ENCODE results near the gene WASL. TPM values are rescaled to one million over a fixed set of nuclear protein-coding genes. Genes with fewer than 3 reads are reported as not detected.

WASL gene
- polyA plus RNA-seq, 2 of the 4 experiments (the other 2 are of a cell fraction) = 18.5 to 21.0 TPM

DNA sequence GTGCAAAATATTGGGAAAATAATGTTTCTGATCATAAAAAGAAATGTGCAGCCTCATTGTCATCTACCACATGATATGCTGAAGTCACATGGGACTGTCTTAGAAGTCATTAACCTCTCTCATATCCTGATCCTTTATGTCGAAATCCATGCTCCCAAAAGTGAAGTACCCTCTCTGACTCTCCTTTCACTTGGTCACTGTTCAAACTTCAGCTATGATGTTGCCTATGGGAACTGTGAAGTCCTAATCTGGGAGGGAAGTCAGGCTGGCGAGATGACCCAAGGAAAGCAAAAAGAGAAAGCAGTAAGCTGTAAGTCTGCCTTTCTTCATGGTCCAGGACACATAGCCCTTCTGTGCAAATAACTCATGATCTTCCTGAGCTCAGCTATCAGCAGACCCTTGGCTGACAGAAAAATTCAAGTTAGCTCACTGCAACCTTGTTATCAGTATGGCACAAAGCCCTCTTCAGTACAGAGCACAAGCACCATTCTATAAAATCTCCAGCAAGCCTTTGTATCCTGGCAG lies 29.5 kb downstream of the WASL start:
- Histone ChIP-seq H3K9me3 (no peaks in the 10 kb centered on the region), H3K4me3 (no peak overlapping the region), H3K27ac (peak overlapping the region in 1 of 2 experiments; percentile 1; a peak in 1 of 6 replicates), H3K4me2 (no peak overlapping the region), H3K4me1 (peaks cover 62% of the 10 kb centered on the region)
- DNase-seq (ENCODE audit: low read depth in 1 of 2, low spot score in 1 of 2) (no peak), FAIRE-seq (no peak), ATAC-seq (no peak; a peak in 3 of 6 replicates)
- WGBS (ENCODE audit: missing lambda C conversion rate) = 83% methylated on average over 2 of the region's 2 CpGs
- TF ChIP-seq, protein P1, sequence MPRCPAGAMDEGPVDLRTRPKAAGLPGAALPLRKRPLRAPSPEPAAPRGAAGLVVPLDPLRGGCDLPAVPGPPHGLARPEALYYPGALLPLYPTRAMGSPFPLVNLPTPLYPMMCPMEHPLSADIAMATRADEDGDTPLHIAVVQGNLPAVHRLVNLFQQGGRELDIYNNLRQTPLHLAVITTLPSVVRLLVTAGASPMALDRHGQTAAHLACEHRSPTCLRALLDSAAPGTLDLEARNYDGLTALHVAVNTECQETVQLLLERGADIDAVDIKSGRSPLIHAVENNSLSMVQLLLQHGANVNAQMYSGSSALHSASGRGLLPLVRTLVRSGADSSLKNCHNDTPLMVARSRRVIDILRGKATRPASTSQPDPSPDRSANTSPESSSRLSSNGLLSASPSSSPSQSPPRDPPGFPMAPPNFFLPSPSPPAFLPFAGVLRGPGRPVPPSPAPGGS (IDR thresholded peaks at IDR 0.05) = no peak
- TF ChIP-seq POLR2A (IDR thresholded peaks at IDR 0.05; ENCODE audit: low read length) (no peak), SREBF2 (IDR thresholded peaks at IDR 0.05) (no peak), TP53 (CRISPR knock-in tag; IDR thresholded peaks at IDR 0.05) (no peak), RFX5 (IDR thresholded peaks at IDR 0.05) (no peak), RARB (CRISPR knock-in tag; IDR thresholded peaks at IDR 0.05) (no peak), HOXB13 (CRISPR knock-in tag; IDR thresholded peaks at IDR 0.05; ENCODE audit: low read depth) (no peak), RAD21 (conservative IDR thresholded peaks at IDR 0.05 in 1 of 2, IDR thresholded peaks at IDR 0.05 in 1 of 2) (no peak), JUNB (IDR thresholded peaks at IDR 0.05) (no peak), RCOR1 (IDR thresholded peaks at IDR 0.05; ENCODE audit: low read depth, low read length) (no peak), FOSB (CRISPR knock-in tag; IDR thresholded peaks at IDR 0.05) (no peak), ZC3H11A (IDR thresholded peaks at IDR 0.05) (no peak), EP300 (IDR thresholded peaks at IDR 0.05) (no peak), CHD4 (IDR thresholded peaks at IDR 0.05; ENCODE audit: borderline replicate concordance) (no peak), KDM1A (IDR thresholded peaks at IDR 0.05; ENCODE audit: low read depth) (no peak)
- TF ChIP-seq, protein P2, sequence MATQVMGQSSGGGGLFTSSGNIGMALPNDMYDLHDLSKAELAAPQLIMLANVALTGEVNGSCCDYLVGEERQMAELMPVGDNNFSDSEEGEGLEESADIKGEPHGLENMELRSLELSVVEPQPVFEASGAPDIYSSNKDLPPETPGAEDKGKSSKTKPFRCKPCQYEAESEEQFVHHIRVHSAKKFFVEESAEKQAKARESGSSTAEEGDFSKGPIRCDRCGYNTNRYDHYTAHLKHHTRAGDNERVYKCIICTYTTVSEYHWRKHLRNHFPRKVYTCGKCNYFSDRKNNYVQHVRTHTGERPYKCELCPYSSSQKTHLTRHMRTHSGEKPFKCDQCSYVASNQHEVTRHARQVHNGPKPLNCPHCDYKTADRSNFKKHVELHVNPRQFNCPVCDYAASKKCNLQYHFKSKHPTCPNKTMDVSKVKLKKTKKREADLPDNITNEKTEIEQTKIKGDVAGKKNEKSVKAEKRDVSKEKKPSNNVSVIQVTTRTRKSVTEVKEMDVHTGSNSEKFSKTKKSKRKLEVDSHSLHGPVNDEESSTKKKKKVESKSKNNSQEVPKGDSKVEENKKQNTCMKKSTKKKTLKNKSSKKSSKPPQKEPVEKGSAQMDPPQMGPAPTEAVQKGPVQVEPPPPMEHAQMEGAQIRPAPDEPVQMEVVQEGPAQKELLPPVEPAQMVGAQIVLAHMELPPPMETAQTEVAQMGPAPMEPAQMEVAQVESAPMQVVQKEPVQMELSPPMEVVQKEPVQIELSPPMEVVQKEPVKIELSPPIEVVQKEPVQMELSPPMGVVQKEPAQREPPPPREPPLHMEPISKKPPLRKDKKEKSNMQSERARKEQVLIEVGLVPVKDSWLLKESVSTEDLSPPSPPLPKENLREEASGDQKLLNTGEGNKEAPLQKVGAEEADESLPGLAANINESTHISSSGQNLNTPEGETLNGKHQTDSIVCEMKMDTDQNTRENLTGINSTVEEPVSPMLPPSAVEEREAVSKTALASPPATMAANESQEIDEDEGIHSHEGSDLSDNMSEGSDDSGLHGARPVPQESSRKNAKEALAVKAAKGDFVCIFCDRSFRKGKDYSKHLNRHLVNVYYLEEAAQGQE (IDR thresholded peaks at IDR 0.05) = no peak
- TF ChIP-seq, protein P3, sequence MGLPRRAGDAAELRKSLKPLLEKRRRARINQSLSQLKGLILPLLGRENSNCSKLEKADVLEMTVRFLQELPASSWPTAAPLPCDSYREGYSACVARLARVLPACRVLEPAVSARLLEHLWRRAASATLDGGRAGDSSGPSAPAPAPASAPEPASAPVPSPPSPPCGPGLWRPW (IDR thresholded peaks at IDR 0.05) = no peak
- TF ChIP-seq, protein P4, sequence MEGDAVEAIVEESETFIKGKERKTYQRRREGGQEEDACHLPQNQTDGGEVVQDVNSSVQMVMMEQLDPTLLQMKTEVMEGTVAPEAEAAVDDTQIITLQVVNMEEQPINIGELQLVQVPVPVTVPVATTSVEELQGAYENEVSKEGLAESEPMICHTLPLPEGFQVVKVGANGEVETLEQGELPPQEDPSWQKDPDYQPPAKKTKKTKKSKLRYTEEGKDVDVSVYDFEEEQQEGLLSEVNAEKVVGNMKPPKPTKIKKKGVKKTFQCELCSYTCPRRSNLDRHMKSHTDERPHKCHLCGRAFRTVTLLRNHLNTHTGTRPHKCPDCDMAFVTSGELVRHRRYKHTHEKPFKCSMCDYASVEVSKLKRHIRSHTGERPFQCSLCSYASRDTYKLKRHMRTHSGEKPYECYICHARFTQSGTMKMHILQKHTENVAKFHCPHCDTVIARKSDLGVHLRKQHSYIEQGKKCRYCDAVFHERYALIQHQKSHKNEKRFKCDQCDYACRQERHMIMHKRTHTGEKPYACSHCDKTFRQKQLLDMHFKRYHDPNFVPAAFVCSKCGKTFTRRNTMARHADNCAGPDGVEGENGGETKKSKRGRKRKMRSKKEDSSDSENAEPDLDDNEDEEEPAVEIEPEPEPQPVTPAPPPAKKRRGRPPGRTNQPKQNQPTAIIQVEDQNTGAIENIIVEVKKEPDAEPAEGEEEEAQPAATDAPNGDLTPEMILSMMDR (IDR thresholded peaks at IDR 0.05) = no peak
- POLR2A ChIA-PET = interaction anchor here (0.8 kb wide), 1 partner anchor 30 kb away, joined by 3 read pairs; the partner anchor contains the start of gene WASL
- CTCF ChIA-PET = interaction anchor here (0.5 to 1.3 kb wide), 2 partner anchors 17 to 21 kb away, joined by 3 to 4 read pairs; no protein-coding TSS in a partner anchor

DNA sequence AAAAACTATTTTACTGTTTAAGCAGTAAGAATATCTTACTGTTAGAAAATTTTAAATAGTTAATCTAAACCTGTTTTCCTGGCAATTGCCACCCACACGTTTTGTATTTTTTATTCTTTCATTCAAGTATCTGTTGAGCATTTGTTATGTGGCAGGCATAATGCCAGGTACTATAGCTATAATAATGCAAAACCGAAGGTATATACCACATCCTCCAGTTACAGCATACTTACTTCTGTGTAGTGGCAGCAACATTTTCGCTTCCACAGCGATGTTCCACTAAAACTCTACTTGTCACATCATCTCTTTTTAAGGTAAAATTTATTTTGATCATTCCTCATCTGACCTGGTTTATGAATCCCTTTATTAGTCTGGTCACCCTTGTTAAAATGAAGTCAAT lies 30.0 kb downstream of the WASL start:
- FAIRE-seq (no peak), DNase-seq (ENCODE audit: low read depth in 1 of 2, low spot score in 1 of 2) (no peak), ATAC-seq (no peak)
- H3K9me3 ChIP-seq = no peaks in the 10 kb centered on the region
- no peak overlapping the region for H3K4me3 ChIP-seq
- ChIA-PET POLR2A (interaction anchor here (0.8 kb wide), 1 partner anchor 30 kb away, joined by 3 read pairs; the partner anchor contains the start of gene WASL), CTCF (interaction anchor here (1.3 kb wide), 1 partner anchor 21 kb away, joined by 3 read pairs; no protein-coding TSS in a partner anchor)
- no peak overlapping the region for H3K4me2 ChIP-seq
- H3K27ac ChIP-seq = no peak overlapping the region
- H3K4me1 ChIP-seq = peaks cover 57% of the 10 kb centered on the region
- 86% methylated on average over 4 of the region's 4 CpGs for WGBS (ENCODE audit: missing lambda C conversion rate)
- TF ChIP-seq BHLHE40 (IDR thresholded peaks at IDR 0.05; ENCODE audit: low read depth, low read length) = no peak
- TF ChIP-seq TFCP2L1 (CRISPR knock-in tag; IDR thresholded peaks at IDR 0.05) = no peak
- no peak for TF ChIP-seq NR3C1 (IDR thresholded peaks at IDR 0.05)
- TF ChIP-seq, protein P5, sequence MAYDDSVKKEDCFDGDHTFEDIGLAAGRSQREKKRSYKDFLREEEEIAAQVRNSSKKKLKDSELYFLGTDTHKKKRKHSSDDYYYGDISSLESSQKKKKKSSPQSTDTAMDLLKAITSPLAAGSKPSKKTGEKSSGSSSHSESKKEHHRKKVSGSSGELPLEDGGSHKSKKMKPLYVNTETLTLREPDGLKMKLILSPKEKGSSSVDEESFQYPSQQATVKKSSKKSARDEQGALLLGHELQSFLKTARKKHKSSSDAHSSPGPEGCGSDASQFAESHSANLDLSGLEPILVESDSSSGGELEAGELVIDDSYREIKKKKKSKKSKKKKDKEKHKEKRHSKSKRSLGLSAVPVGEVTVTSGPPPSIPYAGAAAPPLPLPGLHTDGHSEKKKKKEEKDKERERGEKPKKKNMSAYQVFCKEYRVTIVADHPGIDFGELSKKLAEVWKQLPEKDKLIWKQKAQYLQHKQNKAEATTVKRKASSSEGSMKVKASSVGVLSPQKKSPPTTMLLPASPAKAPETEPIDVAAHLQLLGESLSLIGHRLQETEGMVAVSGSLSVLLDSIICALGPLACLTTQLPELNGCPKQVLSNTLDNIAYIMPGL (CRISPR knock-in tag; IDR thresholded peaks at IDR 0.05; ENCODE audit: borderline replicate concordance) = no peak
- TF ChIP-seq KDM5A (IDR thresholded peaks at IDR 0.05) = no peak
- TF ChIP-seq JUNB (IDR thresholded peaks at IDR 0.05) = no peak
- TF ChIP-seq CHD4 (IDR thresholded peaks at IDR 0.05; ENCODE audit: borderline replicate concordance) = no peak
- TF ChIP-seq FOXS1 (CRISPR knock-in tag; IDR thresholded peaks at IDR 0.05) = no peak
- no peak for TF ChIP-seq JUN (IDR thresholded peaks at IDR 0.05)
- TF ChIP-seq SREBF2 (IDR thresholded peaks at IDR 0.05) = no peak
- TF ChIP-seq TP53 (CRISPR knock-in tag; IDR thresholded peaks at IDR 0.05) = no peak
- TF ChIP-seq ZSCAN20 (CRISPR knock-in tag; IDR thresholded peaks at IDR 0.05) = no peak
- no peak for TF ChIP-seq EHMT2 (IDR thresholded peaks at IDR 0.05; ENCODE audit: low read depth)
- TF ChIP-seq NPAS2 (CRISPR knock-in tag; IDR thresholded peaks at IDR 0.05; ENCODE audit: borderline replicate concordance) = no peak
- TF ChIP-seq, protein P3 (IDR thresholded peaks at IDR 0.05) = no peak

Data from A549 (cell line).